AG09309 (cell line): ENCODE measurements around the gene KLHL3.

Experiments used
- DNase-seq: peaks from one replicate; pipeline ENCODE4 v3.0.0-alpha.2; 2010; ENCODE audit warnings: low read depth
- H3K4me3 ChIP-seq: 2 replicates; pipeline ENCODE4 v1.5.1; 2011; ENCODE audit warnings: mild to moderate bottlenecking, low read depth, low read length, moderate library complexity; ENCODE audit not compliant: control insufficient read depth
- CTCF ChIP-seq: IDR thresholded peaks from 2 replicates; pipeline ENCODE4 v1.5.1; 2011; ENCODE audit warnings: mild to moderate bottlenecking, low read depth, low read length, inconsistent platforms; ENCODE audit not compliant: insufficient read depth, control insufficient read depth; ENCODE audit errors: missing control alignments

The KLHL3 gene

GRCh38 chr5:137607771-137608170 is 128.1 kb downstream of the KLHL3 start:
- no peak for TF ChIP-seq CTCF
- no peak for DNase-seq
- H3K4me3 ChIP-seq, result no peak overlapping the region

GRCh38 chr5:137606401-137606800 is 129.5 kb downstream of the KLHL3 start:
- H3K4me3 ChIP-seq, result no peak overlapping the region
- no peak for TF ChIP-seq CTCF
- no peak for DNase-seq

GRCh38 chr5:137605411-137605810 is 130.5 kb downstream of the KLHL3 start:
- no peak overlapping the region for H3K4me3 ChIP-seq
- peak; percentile 49 for TF ChIP-seq CTCF
- no peak for DNase-seq

GRCh38 chr5:137604348-137605095 is 131.4 kb downstream of the KLHL3 start:
- no peak for DNase-seq
- no peak for TF ChIP-seq CTCF
- no peak overlapping the region for H3K4me3 ChIP-seq

- no peak for DNase-seq
- no peak for TF ChIP-seq CTCF
- H3K4me3 ChIP-seq, result no peak overlapping the region
Observed at GRCh38 chr5:137603891-137604290, 132.0 kb downstream of the KLHL3 start.

- no peak for TF ChIP-seq CTCF
- H3K4me3 ChIP-seq, result no peak overlapping the region
- DNase-seq, result no peak
Observed at GRCh38 chr5:137603356-137603755, 132.5 kb downstream of the KLHL3 start.
